ENCODE results near the gene GBP6. TPM values are rescaled to one million over a fixed set of nuclear protein-coding genes. Genes with fewer than 3 reads are reported as not detected.
"Not testable (repeated sequence)": the region's sequence is repeated elsewhere in the genome, so short reads cannot be mapped to it uniquely, and the experiment has no call there.

GBP6 gene
- total RNA-seq, 6 experiments from 2014 or later = not detected

GRCh38 chr1:89369331-89369730 lies 5.5 kb downstream of the GBP6 start:
- no peak for DNase-seq
- no peak overlapping the region for H3K4me3 Mint-ChIP-seq
- no peaks in the 10 kb centered on the region for H3K36me3 Mint-ChIP-seq (ENCODE audit: low read depth)
- no peaks in the 10 kb centered on the region for H3K4me1 Mint-ChIP-seq (ENCODE audit: low read depth)
- no peak for TF ChIP-seq CTCF (IDR thresholded peaks at IDR 0.05)
- no peaks in the 10 kb centered on the region; the same call in 1 of the 2 replicates for H3K9me3 Mint-ChIP-seq
- no peaks in the 10 kb centered on the region for H3K27me3 Mint-ChIP-seq (ENCODE audit: insufficient read depth)
- no peak overlapping the region for H3K27ac Mint-ChIP-seq

GRCh38 chr1:89373810-89374209 lies 10.0 kb downstream of the GBP6 start:
- DNase-seq; H3K27me3 Mint-ChIP-seq (ENCODE audit: insufficient read depth); H3K27ac Mint-ChIP-seq; H3K36me3 Mint-ChIP-seq (ENCODE audit: low read depth); H3K4me3 Mint-ChIP-seq; H3K9me3 Mint-ChIP-seq; H3K4me1 Mint-ChIP-seq (ENCODE audit: low read depth): not testable (repeated sequence)

GRCh38 chr1:89378001-89378400 lies 14.1 kb downstream of the GBP6 start:
- TF ChIP-seq CTCF (IDR thresholded peaks at IDR 0.05) = no peak
- DNase-seq = no peak
- Mint-ChIP-seq H3K4me3 (no peak overlapping the region), H3K36me3 (ENCODE audit: low read depth) (no peaks in the 10 kb centered on the region), H3K27me3 (ENCODE audit: insufficient read depth) (no peaks in the 10 kb centered on the region), H3K4me1 (ENCODE audit: low read depth) (no peaks in the 10 kb centered on the region), H3K9me3 (no peaks in the 10 kb centered on the region), H3K27ac (no peak overlapping the region)

GRCh38 chr1:89381618-89382017 lies 17.8 kb downstream of the GBP6 start:
- TF ChIP-seq CTCF (IDR thresholded peaks at IDR 0.05) = no peak

GRCh38 chr1:89382479-89382878 lies 18.6 kb downstream of the GBP6 start:
- H3K36me3 Mint-ChIP-seq (ENCODE audit: low read depth) = no peaks in the 10 kb centered on the region
- TF ChIP-seq CTCF (IDR thresholded peaks at IDR 0.05) = no peak
- DNase-seq = no peak
- H3K9me3 Mint-ChIP-seq = no peaks in the 10 kb centered on the region; the same call in 1 of the 2 replicates
- no peaks in the 10 kb centered on the region for H3K27me3 Mint-ChIP-seq (ENCODE audit: insufficient read depth)
- no peak overlapping the region for H3K4me3 Mint-ChIP-seq
- H3K4me1 Mint-ChIP-seq (ENCODE audit: low read depth) = no peaks in the 10 kb centered on the region
- H3K27ac Mint-ChIP-seq = no peak overlapping the region

More at GRCh38 chr1:89381618-89382017, 17.8 kb downstream of the GBP6 start:
- Mint-ChIP-seq H3K4me1 (ENCODE audit: low read depth) (no peaks in the 10 kb centered on the region), H3K9me3 (no peaks in the 10 kb centered on the region; the same call in 1 of the 2 replicates), H3K36me3 (ENCODE audit: low read depth) (no peaks in the 10 kb centered on the region), H3K4me3 (no peak overlapping the region), H3K27me3 (ENCODE audit: insufficient read depth) (no peaks in the 10 kb centered on the region), H3K27ac (no peak overlapping the region)
- DNase-seq = no peak

- Mint-ChIP-seq H3K9me3 (no peaks in the 10 kb centered on the region; the same call in 1 of the 2 replicates), H3K4me1 (ENCODE audit: low read depth) (no peaks in the 10 kb centered on the region), H3K4me3 (no peak overlapping the region), H3K36me3 (ENCODE audit: low read depth) (no peaks in the 10 kb centered on the region), H3K27ac (no peak overlapping the region), H3K27me3 (ENCODE audit: insufficient read depth) (no peaks in the 10 kb centered on the region)
- no peak for TF ChIP-seq CTCF (IDR thresholded peaks at IDR 0.05)
- DNase-seq = no peak
Measured at GRCh38 chr1:89383185-89383584, 19.3 kb downstream of the GBP6 start.

Measured in HFFc6 (cell line).